K562 (cell line): ENCODE results near the gene C12orf43. TPM values are rescaled to one million over a fixed set of nuclear protein-coding genes. Genes with fewer than 3 reads are reported as not detected.
A peak's percentile ranks its signal among the peaks of the same experiment; 100 is the strongest.
"Not testable (repeated sequence)": the region's sequence is repeated elsewhere in the genome, so short reads cannot be mapped to it uniquely, and the experiment has no call there.

Source experiments
- ATAC-seq: fragments of 200-7000 bp; cut with Tn5 transposase; 3 replicates; pipeline ENCODE4 v1.9.1; 2020; ENCODE audit warnings: moderate library complexity
- BruUV-seq: library from RNA; stranded (reverse); fragments of 400-500 nt; replicated peaks from 2 replicates; lab custom pipeline; 2021; lab: Mats Ljungman, UMichigan
- CTCF ChIA-PET: fragments of 300-600 bp; formaldehyde crosslinking; extraction: SDS; loops from one replicate; lab custom pipeline; 2021; ENCODE audit warnings: low intra/inter-chr PET ratio; lab: Yijun Ruan, JAX
- POLR2A ChIA-PET: fragments of 300-600, 350-650 bp; sonication (Branson Sonifier 250); formaldehyde crosslinking; extraction: SDS; loops from one replicate; lab custom pipeline; 2021; ENCODE audit warnings: antibody characterized with exemption, inconsistent platforms; lab: Yijun Ruan, JAX
- DNase-seq, 4 experiments: peaks; one replicate each; pipeline versions ENCODE4 v3.0.0 to v3.0.0-alpha.2; 2011 to 2018; ENCODE audit warnings: low spot score in 3 of 4, mixed read lengths in 3 of 4; ENCODE audit errors: extremely low read depth in 1 of 4
- FAIRE-seq: peaks from 2 replicates; lab custom pipeline; 2011; peaks lifted over from hg19 to GRCh38; lab: Jason Lieb, UNC
- H2AFZ ChIP-seq: 2 replicates; pipeline ENCODE4 v1.6.0; 2011; ENCODE audit warnings: low read depth, low read length, control low read depth, inconsistent platforms
- H3K27ac ChIP-seq: fragments of 200-600 bp; 3 replicates; pipeline ENCODE4 v1.8.0; 2011; ENCODE audit warnings: low read depth, mild to moderate bottlenecking, control low read depth, inconsistent platforms, low read length, moderate library complexity, mixed read lengths; ENCODE audit errors: extremely low read depth
- H3K27me3 ChIP-seq, 2 experiments: fragments of 300-600 bp in 1 of 2; 2 replicates in 1 of 2; 3 replicates in 1 of 2; pipeline versions ENCODE4 v1.6.0 to v1.8.0; 2011; ENCODE audit warnings: inconsistent platforms in 2 of 2, low read length in 2 of 2, mild to moderate bottlenecking in 1 of 2, mixed read lengths in 1 of 2, moderate library complexity in 1 of 2; ENCODE audit not compliant: control insufficient read depth in 2 of 2, insufficient read depth in 2 of 2
- H3K36me3 ChIP-seq: fragments of 300-600 bp; 3 replicates; pipeline ENCODE4 v1.8.0; 2011; ENCODE audit warnings: mild to moderate bottlenecking, low read length, inconsistent platforms; ENCODE audit not compliant: control insufficient read depth, insufficient read depth
- H3K4me1 ChIP-seq, 2 experiments: fragments of 200-600 bp in 1 of 2; replicated peaks in 1 of 2; 2 replicates in 1 of 2; 3 replicates in 1 of 2; pipeline versions ENCODE4 v1.5.1 to v1.8.0; 2011; ENCODE audit warnings: inconsistent platforms in 2 of 2, low read length in 2 of 2, mild to moderate bottlenecking in 1 of 2, mixed read lengths in 1 of 2, moderate library complexity in 1 of 2; ENCODE audit not compliant: control insufficient read depth in 2 of 2, insufficient read depth in 2 of 2
- H3K4me2 ChIP-seq: 2 replicates; pipeline ENCODE4 v1.6.1; 2011; ENCODE audit warnings: low read length, control low read depth, inconsistent platforms, mixed read lengths; ENCODE audit not compliant: insufficient read depth
- H3K4me3 ChIP-seq: fragments of 200-600 bp; sonication (generic), shearing (Covaris generic); 2 replicates; pipeline ENCODE4 v1.5.1; 2016; ENCODE audit warnings: control low read depth, inconsistent platforms
- H3K79me2 ChIP-seq: fragments of 200-600 bp; 3 replicates; pipeline ENCODE4 v1.8.0; 2011; ENCODE audit warnings: low read length, inconsistent platforms; ENCODE audit not compliant: control insufficient read depth, insufficient read depth
- H3K9ac ChIP-seq, 2 experiments: 2 replicates each; pipeline versions ENCODE4 v1.6.0 to v1.6.1; 2011; ENCODE audit warnings: low read depth in 2 of 2, low read length in 2 of 2, control low read depth in 1 of 2, inconsistent platforms in 1 of 2, mild to moderate bottlenecking in 1 of 2, mixed read lengths in 1 of 2; ENCODE audit not compliant: insufficient read depth in 1 of 2
- H3K9me1 ChIP-seq: one replicate; pipeline ENCODE4 v1.6.0; 2011; ENCODE audit warnings: inconsistent platforms, mild to moderate bottlenecking, low read length, moderate library complexity; ENCODE audit not compliant: control insufficient read depth, insufficient read depth
- H3K9me3 ChIP-seq: replicated peaks from 2 replicates; pipeline ENCODE4 v1.5.1; 2011; ENCODE audit warnings: low read depth, low read length, inconsistent platforms; ENCODE audit not compliant: control insufficient read depth, insufficient read depth
- H4K20me1 ChIP-seq: replicated peaks from 2 replicates; pipeline ENCODE4 v1.6.1; 2011; ENCODE audit warnings: low read length, inconsistent platforms, mixed read lengths; ENCODE audit not compliant: control insufficient read depth, insufficient read depth
- C11orf30 ChIP-seq: fragments of 450-650 bp; IDR thresholded peaks from 2 replicates; pipeline ENCODE4 v1.6.1; 2016; ENCODE audit warnings: low read depth, mild to moderate bottlenecking
- CBFA2T3 ChIP-seq: fragments of 450-650 bp; IDR thresholded peaks from 2 replicates; pipeline ENCODE4 v1.6.1; 2017
- EGR1 ChIP-seq: fragments of 450-650 bp; conservative IDR thresholded peaks from 2 replicates; pipeline ENCODE4 v1.6.1; 2017; ENCODE audit warnings: mild to moderate bottlenecking
- FOSL1 ChIP-seq: fragments of 200-800 bp; sonication (Bioruptor generic); conservative IDR thresholded peaks from 2 replicates; pipeline ENCODE4 v1.6.1; 2016; ENCODE audit warnings: missing genetic modification characterization, missing compliant biosample characterization
- MAFG ChIP-seq: fragments of 450-650 bp; conservative IDR thresholded peaks from 2 replicates; pipeline ENCODE4 v1.6.1; 2016; ENCODE audit warnings: missing genetic modification characterization, missing compliant biosample characterization
- MBD1 ChIP-seq: fragments of 250-450 bp; sonication (Bioruptor Pico); IDR thresholded peaks from 2 replicates; pipeline ENCODE4 v1.8.0; 2022; ENCODE audit warnings: inconsistent platforms
- NBN ChIP-seq: fragments of 450-650 bp; IDR thresholded peaks from 2 replicates; pipeline ENCODE4 v1.6.1; 2016; ENCODE audit warnings: low read depth, mild to moderate bottlenecking
- NFRKB ChIP-seq: fragments of 450-650 bp; IDR thresholded peaks from 2 replicates; pipeline ENCODE4 v1.6.1; 2016; ENCODE audit warnings: low read depth
- NR2F6 ChIP-seq: fragments of 450-650 bp; formaldehyde crosslinking; IDR thresholded peaks from 2 replicates; pipeline ENCODE4 v1.4.0; 2020; ENCODE audit warnings: mild to moderate bottlenecking
- TCF7 ChIP-seq: sonication (generic); IDR thresholded peaks from 2 replicates; pipeline ENCODE4 v1.6.1; 2016; ENCODE audit warnings: antibody characterized with exemption, borderline replicate concordance
- TRIM24 ChIP-seq, 2 experiments: fragments of 450-650 bp; IDR thresholded peaks; 2 replicates each; pipeline ENCODE4 v1.6.1; 2016
- ZBTB9 ChIP-seq: fragments of 450-650 bp; formaldehyde crosslinking; IDR thresholded peaks from 2 replicates; pipeline ENCODE4 v1.4.0; 2020; ENCODE audit warnings: mild to moderate bottlenecking, moderate library complexity
- ZNF316 ChIP-seq: fragments of 450-650 bp; IDR thresholded peaks from 2 replicates; pipeline ENCODE4 v1.6.1; 2016
- WGBS: fragments of 100-300 bp; shearing (Covaris generic); methylation state at CpG from one replicate; pipeline ENCODE4 v1.1.6; 2016; ENCODE audit warnings: low coverage, mixed read lengths; ENCODE audit not compliant: insufficient coverage; ENCODE audit errors: missing lambda C conversion rate; 5-methylcytosine and 5-hydroxymethylcytosine counted together
- in situ Hi-C: fragments of 300-500 bp; cut with MboI; formaldehyde crosslinking; loops from 4 replicates; pipeline ENCODE4 v1.15.0; 2018; ENCODE audit warnings: inconsistent platforms, mixed read lengths
- intact Hi-C: fragments of 100-400 bp; cut with micrococcal nuclease; formaldehyde crosslinking; loops from 2 replicates; pipeline ENCODE4 v1.14.2; 2022
- polyA plus RNA-seq, 8 experiments: library from polyadenylated mRNA; depleted of rRNA in 4 of 8; stranded (reverse) in 5 of 8; unstranded in 3 of 8; fragments of >200 nt; fragmentation: Nextera tagmentation in 2 of 8; fragmentation: Illumina TruSeq in 1 of 8; extraction: Ambion mirVana in 2 of 8; extraction: Trizol in 1 of 8; gene quantifications; 2 replicates each; pipeline versions ENCODE4 v1.2.1 to v1.2.3, GENCODE V29; 2011 to 2014; ENCODE audit warnings: inconsistent platforms in 1 of 8, missing spikeins in 1 of 8
- total RNA-seq, 7 experiments: library from RNA; depleted of rRNA in 6 of 7; stranded (reverse); fragments of >200 nt in 6 of 7; fragmentation: Illumina TruSeq in 2 of 7; extraction: Trizol in 2 of 7; gene quantifications; 2 replicates each; pipeline versions ENCODE4 v1.2.1 to v1.2.3, GENCODE V29; 2011 to 2021; ENCODE audit warnings: low replicate concordance in 1 of 7

Gene C12orf43
- total and polyA plus RNA-seq, 9 of the 15 experiments (the other 6 are each of a cell fraction or from before 2014, with no cell fraction given): 4.3 to 22.2 (median 16.8) TPM

GRCh38 chr12:121047400-121047799 lies 31.1 kb upstream of the C12orf43 start:
- intact Hi-C loops, H3K36me3 ChIP-seq, H3K4me1 ChIP-seq, DNase-seq, H3K4me2 ChIP-seq, H2AFZ ChIP-seq, H3K79me2 ChIP-seq, H3K27ac ChIP-seq, BruUV-seq, H3K9me3 ChIP-seq, FAIRE-seq, ATAC-seq, H4K20me1 ChIP-seq, in situ Hi-C loops, H3K9me1 ChIP-seq, H3K4me3 ChIP-seq, POLR2A ChIA-PET: not testable (repeated sequence)
- Histone ChIP-seq H3K9ac (0 out of 4 replicates have a peak overlapping the region, but pooled peaks of 1 of the 2 experiments have one; percentile 4), H3K27me3 (peaks cover 3 to 12% of the 10 kb centered on the region in 2 experiments; a peak in 4 of 5 replicates)
- WGBS: 64% methylated on average over 12 of the region's 12 CpGs
- CTCF ChIA-PET: interaction anchor here (0.8 kb wide), 1 partner anchor 16 kb away, joined by 3 read pairs; no protein-coding TSS in a partner anchor
- 0 out of 2 replicates have a peak, but pooled peaks have one; percentile 11 for TF ChIP-seq EGR1

- Histone ChIP-seq H3K4me1 (peaks cover 0 to 5% of the 10 kb centered on the region in 2 experiments; a peak in 1 of 5 replicates), H3K9me1 (no peaks in the 10 kb centered on the region), H3K9me3 (no peaks in the 10 kb centered on the region), H4K20me1 (peaks cover 3% of the 10 kb centered on the region; the same call in 1 of the 2 replicates), H3K79me2 (no peaks in the 10 kb centered on the region), H3K4me3 (no peak overlapping the region), H3K36me3 (no peaks in the 10 kb centered on the region), H3K9ac (no peak overlapping the region), H2AFZ (no peak overlapping the region), H3K27me3 (peaks cover 15 to 26% of the 10 kb centered on the region in 2 experiments), H3K4me2 (no peak overlapping the region), H3K27ac (no peak overlapping the region)
- intact Hi-C loops (no loop called here), in situ Hi-C loops (no loop called here)
- no TSS peak for BruUV-seq
- FAIRE-seq (no peak), DNase-seq (peak in 2 of 4 experiments; percentile 20 to 27), ATAC-seq (no peak)
- ChIA-PET POLR2A (no interaction called here), CTCF (no interaction called here)
- 0% methylated on average over 4 of the region's 4 CpGs for WGBS
- TF ChIP-seq CBFA2T3 (peak; percentile 61), MBD1 (CRISPR knock-in tag) (no peak), NBN (no peak), NR2F6 (CRISPR knock-in tag) (no peak), TCF7 (no peak), ZNF316 (peak; percentile 69), TRIM24 (IDR thresholded peaks at IDR 0.05) (peak in 1 of 2 experiments; percentile 10; a peak in 1 of 4 replicates), FOSL1 (peak; percentile 85), C11orf30 (peak; percentile 77), MAFG (tag) (peak; percentile 63), NFRKB (no peak), ZBTB9 (CRISPR knock-in tag) (no peak)
These were observed 26.8 kb upstream of the C12orf43 start for GRCh38 chr12:121043067-121043466.
